Measurements from ENCODE around the gene LCTL.

LCTL gene, protein sequence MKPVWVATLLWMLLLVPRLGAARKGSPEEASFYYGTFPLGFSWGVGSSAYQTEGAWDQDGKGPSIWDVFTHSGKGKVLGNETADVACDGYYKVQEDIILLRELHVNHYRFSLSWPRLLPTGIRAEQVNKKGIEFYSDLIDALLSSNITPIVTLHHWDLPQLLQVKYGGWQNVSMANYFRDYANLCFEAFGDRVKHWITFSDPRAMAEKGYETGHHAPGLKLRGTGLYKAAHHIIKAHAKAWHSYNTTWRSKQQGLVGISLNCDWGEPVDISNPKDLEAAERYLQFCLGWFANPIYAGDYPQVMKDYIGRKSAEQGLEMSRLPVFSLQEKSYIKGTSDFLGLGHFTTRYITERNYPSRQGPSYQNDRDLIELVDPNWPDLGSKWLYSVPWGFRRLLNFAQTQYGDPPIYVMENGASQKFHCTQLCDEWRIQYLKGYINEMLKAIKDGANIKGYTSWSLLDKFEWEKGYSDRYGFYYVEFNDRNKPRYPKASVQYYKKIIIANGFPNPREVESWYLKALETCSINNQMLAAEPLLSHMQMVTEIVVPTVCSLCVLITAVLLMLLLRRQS

DNA sequence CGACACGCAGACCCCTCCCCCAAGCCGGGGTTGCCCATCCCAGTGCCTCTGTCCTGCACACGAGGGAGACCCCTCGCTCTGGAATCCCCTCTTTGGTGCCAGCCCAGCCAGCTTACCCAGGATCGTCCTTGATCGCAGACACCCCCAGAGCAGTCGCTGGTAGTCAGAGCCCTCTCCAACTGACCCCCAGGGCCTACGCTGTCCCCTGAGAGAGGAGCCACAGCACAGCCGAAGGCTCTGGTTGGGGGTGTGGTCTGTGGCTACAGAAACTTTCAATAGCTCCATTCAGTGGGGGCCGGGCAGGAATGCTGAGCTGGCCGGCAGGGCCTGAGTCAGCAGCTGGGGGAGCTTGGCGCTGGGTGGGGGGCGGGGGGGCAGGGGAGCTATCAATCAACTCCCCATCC, at the start of gene LCTL:
LCTL (minus strand) TSS at position 258 of the 404 bp plus-strand sequence. CDS start 633 bp downstream, outside the sequence.
- DNase-seq (ENCODE audit: extremely low read depth in 1 of 2, low read depth in 1 of 2): no peak

- DNase-seq (ENCODE audit: extremely low read depth in 1 of 2, low read depth in 1 of 2): no peak
These were observed 49.4 kb upstream of the LCTL start for GRCh38 chr15:66614951-66615760.

DNA sequence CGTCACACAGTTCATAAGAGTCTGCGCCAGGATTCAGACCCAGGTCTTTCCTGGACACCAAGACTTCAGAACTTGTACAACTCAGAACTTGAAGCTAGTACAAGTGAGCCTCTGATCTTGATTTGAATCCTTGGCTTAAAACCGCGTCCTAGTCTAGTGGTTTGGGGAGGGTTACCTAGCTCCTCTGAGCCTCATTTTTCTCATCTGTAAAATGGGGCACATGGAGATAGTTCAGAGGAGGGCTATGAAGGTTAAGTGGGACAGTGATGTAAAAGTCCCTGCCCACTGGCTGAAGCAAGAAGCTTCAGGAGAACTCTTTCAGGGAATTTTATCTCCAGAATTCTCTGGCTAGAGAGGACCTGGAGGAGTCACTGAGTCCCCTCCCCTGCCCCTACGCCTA, 48.7 kb upstream of the LCTL start:
- DNase-seq (ENCODE audit: extremely low read depth in 1 of 2, low read depth in 1 of 2): no peak

- DNase-seq (ENCODE audit: extremely low read depth in 1 of 2, low read depth in 1 of 2): no peak
These were observed 47.9 kb upstream of the LCTL start for GRCh38 chr15:66613743-66614142.

DNA sequence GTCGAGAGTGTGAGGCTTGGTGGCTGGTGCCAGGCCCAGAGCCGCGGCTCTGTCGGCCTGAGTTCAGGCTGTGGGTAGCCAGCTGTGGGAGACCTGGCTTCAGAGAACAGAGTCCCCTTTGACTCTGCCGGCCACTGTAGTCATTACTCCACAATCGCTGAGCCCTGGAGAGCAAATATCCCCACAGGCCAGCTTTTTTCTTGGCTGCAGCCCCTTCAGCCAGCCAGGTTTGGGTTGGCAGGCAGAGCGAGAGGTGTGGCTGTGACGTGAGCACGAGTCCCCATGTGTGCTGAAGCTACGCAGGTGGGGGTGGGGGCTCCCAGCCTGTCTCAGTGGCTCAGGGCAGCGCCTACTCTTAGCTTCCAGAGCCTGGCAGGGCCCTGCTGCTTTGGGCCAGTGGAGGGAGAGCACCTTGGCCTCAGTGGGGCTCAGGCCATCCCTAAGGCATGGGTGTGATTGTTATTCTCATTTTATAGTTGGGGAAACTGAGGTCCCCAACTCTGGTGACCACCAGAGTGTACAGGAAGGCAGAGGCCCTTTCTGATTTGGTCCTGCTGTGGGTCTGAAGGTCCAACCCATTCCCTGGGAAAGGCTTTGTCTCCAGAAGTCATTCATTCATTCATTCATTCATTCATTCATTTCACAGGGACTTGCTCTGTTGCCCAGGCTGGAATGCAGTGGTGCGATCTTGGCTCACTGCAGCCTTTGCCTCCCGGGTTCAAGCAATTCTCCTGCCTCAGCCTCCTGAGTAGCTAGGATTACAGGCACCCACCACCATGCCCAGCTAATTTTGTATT, 45.7 kb upstream of the LCTL start:
- no peak for DNase-seq (ENCODE audit: extremely low read depth in 1 of 2, low read depth in 1 of 2)

GRCh38 chr15:66609876-66610275, 44.1 kb upstream of the LCTL start:
- DNase-seq (ENCODE audit: extremely low read depth in 1 of 2, low read depth in 1 of 2): no peak

GRCh38 chr15:66608881-66609280, 43.1 kb upstream of the LCTL start:
- DNase-seq (ENCODE audit: extremely low read depth in 1 of 2, low read depth in 1 of 2): no peak

DNA sequence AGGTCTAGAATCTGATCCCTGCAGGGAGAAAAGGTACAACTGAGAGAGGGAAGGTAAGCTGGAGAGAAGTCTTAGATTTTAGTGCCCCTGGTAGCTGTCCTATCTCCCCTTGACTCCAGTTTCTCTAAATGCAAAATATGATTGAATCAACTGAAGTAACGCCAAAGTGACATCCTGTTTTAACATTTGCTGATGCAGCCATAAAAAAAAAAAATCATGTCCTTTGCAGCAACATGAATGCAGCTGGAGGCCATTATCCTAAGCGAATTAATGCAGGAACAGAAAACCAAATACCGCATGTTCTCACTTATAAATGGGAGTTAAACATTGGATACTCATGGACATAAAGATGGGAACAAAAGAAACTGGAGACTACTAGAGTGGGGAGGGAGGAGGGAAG, 42.4 kb upstream of the LCTL start:
- no peak for DNase-seq (ENCODE audit: extremely low read depth in 1 of 2, low read depth in 1 of 2)

DNA sequence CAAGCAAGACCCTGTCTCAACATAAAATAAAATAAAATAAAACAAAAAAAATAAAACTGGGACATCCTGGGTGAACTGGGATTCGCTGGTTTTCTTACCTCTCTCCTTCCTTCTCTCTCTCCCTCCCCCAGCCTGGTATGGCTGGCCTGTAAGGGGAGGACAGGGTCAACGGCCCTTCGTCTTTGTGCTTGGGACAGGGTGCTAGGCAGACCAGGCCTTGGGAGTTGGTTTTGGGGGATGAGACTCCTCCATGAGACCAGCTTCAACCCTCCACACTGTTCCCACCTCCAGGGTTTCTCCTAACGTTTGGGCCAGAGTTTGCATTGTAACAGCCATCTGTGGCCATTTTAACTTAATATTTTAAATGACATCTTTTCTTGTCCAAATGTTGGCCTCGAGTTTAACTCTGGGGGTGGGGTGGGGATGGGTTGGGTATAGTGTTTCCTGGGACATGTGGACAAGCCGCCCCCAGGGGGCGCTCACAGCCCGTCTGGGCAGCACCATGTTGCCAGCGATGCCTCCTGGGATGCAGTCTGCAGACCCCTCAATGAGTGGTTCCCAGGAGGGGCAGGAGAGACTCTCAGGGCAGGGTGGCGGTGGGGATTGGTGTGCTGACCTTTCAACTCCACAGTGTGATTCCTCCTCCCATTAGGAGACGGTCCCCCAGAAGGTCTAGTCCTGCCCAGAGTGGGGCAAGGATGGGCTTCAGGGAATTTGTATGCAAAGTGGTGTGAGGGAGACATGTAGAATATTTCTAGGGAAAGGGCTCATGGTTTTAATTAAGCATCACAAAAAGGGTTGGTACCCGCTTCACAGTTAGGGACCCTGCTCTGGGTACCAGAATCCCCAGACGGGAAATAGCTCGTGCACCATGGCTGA, 37.7 kb upstream of the LCTL start:
- peak; percentile 19 to 20 for DNase-seq (ENCODE audit: extremely low read depth in 1 of 2, low read depth in 1 of 2)

- DNase-seq (ENCODE audit: extremely low read depth in 1 of 2, low read depth in 1 of 2): no peak
These were observed 35.7 kb upstream of the LCTL start for GRCh38 chr15:66601521-66601920.

- DNase-seq (ENCODE audit: extremely low read depth in 1 of 2, low read depth in 1 of 2): no peak
These were observed 34.4 kb upstream of the LCTL start for GRCh38 chr15:66600240-66600627.

DNA sequence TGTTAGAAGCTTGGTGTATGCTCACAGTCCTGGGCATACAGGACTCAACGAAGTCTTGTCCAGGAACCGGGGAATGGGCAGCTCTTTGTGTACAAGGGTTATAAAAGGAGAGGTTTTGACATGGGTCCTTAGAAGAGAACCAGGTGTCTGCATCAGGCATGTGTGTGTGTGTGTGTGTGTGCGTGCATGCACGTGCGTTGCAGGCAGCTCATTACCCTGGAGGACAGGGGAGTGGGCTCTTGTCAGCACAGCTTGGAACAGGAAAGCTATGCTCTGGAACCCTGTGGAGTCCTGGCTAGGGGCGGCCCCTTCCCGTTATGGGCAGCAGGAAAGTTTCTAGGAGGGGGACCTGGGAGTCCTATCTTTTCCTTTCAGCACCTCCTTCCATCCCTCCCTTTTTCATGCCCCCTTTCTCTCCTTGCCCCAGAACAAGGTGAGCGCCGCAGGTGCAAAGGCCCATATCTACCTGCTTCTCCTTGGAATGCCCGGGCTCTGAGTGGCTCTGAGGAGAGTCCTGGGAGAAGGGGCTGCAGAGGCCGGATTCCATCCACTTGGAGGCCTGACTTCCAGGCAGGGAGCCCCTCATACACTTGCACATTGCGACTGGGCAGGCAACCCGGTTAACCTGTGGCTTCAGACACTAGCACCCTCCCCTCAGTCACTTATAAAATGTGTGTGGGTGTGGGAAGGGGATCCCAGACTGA, 33.9 kb upstream of the LCTL start:
- no peak for DNase-seq (ENCODE audit: extremely low read depth in 1 of 2, low read depth in 1 of 2)

DNA sequence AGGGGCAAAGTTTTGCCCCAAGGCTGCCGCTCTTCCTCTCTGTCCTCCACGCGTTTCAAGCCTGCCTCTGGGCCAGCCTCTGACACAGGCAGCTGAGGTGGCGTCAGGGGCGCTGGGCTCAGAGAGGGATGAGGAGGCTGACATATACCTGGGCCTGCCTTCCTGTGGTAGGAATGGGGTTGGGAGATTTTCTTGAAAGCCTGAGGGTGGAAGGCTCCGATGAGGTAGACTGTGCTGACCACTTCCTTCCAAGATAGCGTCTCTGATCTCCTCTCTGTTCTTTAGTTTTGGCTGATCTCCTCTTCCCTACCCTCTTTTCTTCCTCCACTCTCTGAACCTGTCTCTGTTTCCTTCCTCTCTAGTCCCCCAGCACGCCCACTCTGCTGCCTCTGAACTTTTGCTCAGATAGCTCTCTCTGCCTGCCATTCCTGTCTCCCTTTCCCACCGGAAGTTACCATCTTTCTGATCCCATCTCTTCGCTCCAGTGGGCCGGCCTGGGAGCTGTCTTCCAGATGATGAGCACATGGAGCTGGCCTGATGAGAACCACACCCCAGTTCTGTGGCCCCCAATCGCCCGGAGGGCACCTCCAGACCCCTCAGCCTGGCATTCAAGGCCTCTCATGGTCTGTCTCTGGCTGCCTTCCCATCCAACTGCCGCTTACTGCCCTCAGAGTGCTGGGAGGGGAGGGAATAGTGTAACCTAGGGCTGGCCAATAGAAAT, 32.5 kb upstream of the LCTL start:
- no peak for DNase-seq (ENCODE audit: extremely low read depth in 1 of 2, low read depth in 1 of 2)

DNA sequence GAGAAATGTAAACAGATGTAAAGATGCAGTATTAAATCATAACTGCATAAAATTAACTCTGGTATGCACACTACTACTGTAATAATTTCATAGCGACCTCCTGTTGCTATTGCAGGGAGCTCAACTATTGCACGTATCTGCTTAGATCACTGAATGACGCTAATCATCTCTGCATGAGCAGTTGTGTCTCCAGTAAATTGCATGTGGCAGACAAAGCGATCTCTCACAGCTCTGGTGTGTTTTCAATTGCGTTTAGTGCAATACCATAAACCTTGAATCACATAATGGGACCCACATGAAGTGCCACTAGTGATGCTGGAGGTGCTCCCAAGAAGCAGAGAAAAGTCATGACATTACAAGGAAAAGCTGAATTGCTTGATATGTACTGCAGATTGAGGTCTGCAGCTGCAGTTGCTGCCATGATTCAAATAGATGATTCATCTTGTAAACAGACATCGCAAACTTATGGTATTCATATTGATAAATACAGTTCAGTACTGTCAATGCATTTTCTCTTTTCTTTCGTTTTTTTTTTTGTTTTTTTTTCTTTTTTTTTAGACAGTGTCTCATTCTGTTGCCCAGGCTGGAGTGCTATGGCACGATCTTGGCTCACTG, 30.2 kb upstream of the LCTL start:
- DNase-seq (ENCODE audit: extremely low read depth in 1 of 2, low read depth in 1 of 2): no peak

DNA sequence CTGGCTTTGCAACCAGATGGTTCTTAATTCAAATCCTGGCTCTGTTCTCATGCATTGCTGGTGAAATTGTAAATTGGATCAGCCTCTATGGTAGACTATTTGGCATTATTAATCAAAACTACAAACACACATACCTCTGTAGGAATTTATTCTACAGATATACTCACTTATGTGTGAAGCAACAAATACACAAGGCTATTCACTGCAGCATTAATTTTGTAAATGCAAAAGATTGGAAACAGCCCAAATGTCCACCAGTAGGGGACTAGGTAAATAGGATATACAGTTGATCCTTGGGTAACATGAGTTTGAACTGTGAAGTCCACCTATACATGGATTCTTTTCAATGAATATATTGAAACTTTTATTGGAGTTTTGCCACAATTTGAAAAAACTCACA, 29.5 kb upstream of the LCTL start:
- DNase-seq (ENCODE audit: extremely low read depth in 1 of 2, low read depth in 1 of 2): no peak

DNA sequence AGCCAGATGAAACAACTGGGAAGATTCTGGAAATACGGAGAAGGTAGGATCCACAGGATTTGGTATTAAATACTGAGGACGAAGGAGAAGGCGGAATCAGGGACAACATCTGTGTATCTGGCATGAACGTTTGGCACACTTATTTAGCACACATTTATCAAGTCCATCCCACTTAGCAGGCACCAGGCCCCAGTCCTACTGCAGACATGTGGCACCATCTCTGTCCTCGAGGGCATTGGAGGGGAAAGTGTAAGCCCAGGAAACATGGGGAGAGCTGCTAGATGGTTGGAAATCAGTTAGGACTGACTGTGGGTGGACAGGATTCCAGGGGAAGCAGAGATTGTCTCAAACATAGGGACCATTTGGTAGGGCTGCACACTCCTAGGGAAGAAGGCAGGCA, 29.0 kb upstream of the LCTL start:
- DNase-seq (ENCODE audit: extremely low read depth in 1 of 2, low read depth in 1 of 2): no peak

DNA sequence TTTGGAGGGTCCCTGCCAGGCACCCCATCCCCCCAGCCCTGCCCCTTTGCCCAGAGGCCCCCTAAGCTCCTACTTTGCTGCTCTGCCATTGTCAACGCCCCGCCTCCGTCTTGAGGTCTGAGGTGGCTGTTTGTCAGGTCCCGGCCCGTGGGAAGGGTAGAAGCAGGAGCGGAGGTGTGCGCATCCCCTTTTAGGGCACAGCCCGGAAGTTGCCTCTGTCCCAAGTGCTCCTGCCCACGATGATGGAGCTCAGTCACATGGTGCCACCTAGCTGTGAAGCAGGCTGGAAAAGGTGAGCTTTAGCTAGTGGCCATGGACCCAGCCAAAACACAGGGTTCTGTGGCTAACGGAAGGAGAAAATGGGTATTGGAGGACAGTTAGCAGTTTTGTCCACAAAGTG, 28.5 kb upstream of the LCTL start:
- DNase-seq (ENCODE audit: extremely low read depth in 1 of 2, low read depth in 1 of 2): no peak

- DNase-seq (ENCODE audit: extremely low read depth in 1 of 2, low read depth in 1 of 2): no peak
These were observed 27.5 kb upstream of the LCTL start for GRCh38 chr15:66593219-66593780.
